ENCODE data around the gene CH25H. TPM values are rescaled to one million over a fixed set of nuclear protein-coding genes. Genes with fewer than 3 reads are reported as not detected.

CH25H gene
- polyA plus RNA-seq, 1 donor (not counting 4 experiments of a cell fraction or from before 2014, with no cell fraction given): 0.37 TPM

GRCh38 chr10:89204621-89205185 lies 2.4 kb downstream of the CH25H start:
- Histone ChIP-seq H4K20me1 (ENCODE audit: control insufficient read depth, extremely low read depth, insufficient read depth, low read length) (no peaks in the 10 kb centered on the region), H3K27me3 (ENCODE audit: control insufficient read depth, extremely low read depth, insufficient read depth, low read length) (peaks cover 13% of the 10 kb centered on the region), H3K79me2 (ENCODE audit: control insufficient read depth, insufficient read depth, low read length) (no peaks in the 10 kb centered on the region), H3K36me3 (ENCODE audit: control insufficient read depth in 2 of 2, extremely low read depth in 1 of 2, insufficient read depth in 2 of 2, low read length in 2 of 2) (no peaks in the 10 kb centered on the region), H3K9me3 (ENCODE audit: control insufficient read depth, low read depth, low read length) (no peaks in the 10 kb centered on the region), H3K4me1 (ENCODE audit: control insufficient read depth, extremely low read depth, insufficient read depth, low read length) (peaks cover 25% of the 10 kb centered on the region), H3K9ac (ENCODE audit: control insufficient read depth, extremely low read depth, insufficient read depth, low read length) (no peak overlapping the region), H3K9me1 (ENCODE audit: control insufficient read depth, extremely low read depth, insufficient read depth, low read length) (no peaks in the 10 kb centered on the region), H3K27ac (ENCODE audit: control insufficient read depth, insufficient read depth, low read length) (no peak overlapping the region), H3K4me2 (ENCODE audit: control insufficient read depth, extremely low read depth, insufficient read depth, low read depth, low read length) (no peak overlapping the region), H2AFZ (ENCODE audit: control insufficient read depth, low read length) (no peak overlapping the region), H3K4me3 (ENCODE audit: control insufficient read depth in 2 of 3, extremely low read depth in 1 of 3, insufficient read depth in 2 of 3, low read depth in 1 of 3, low read length in 3 of 3) (no peak overlapping the region)
- dilution Hi-C loops (cut with MboI; ENCODE audit: extremely low pct_ligation_motif_present, low sequenced_read_pairs): no loop called here
- FAIRE-seq (no peak), DNase-seq (ENCODE audit: low read depth, low spot score) (no peak)
- no peak for TF ChIP-seq EZH2 (IDR thresholded peaks at IDR 0.05; ENCODE audit: low read length)
- no peak for TF ChIP-seq CTCF (optimal IDR thresholded peaks at IDR 0.05 in 1 of 3, IDR thresholded peaks at IDR 0.05 in 1 of 3, conservative IDR thresholded peaks at IDR 0.05 in 1 of 3; ENCODE audit: extremely low read depth in 1 of 3, insufficient read depth in 2 of 3, low read length in 3 of 3)

GRCh38 chr10:89203237-89203636 lies 3.9 kb downstream of the CH25H start:
- H3K9ac ChIP-seq (ENCODE audit: control insufficient read depth, extremely low read depth, insufficient read depth, low read length): no peak overlapping the region
- H3K4me2 ChIP-seq (ENCODE audit: control insufficient read depth, extremely low read depth, insufficient read depth, low read depth, low read length): no peak overlapping the region
- peaks cover 13% of the 10 kb centered on the region for H3K27me3 ChIP-seq (ENCODE audit: control insufficient read depth, extremely low read depth, insufficient read depth, low read length)
- no peaks in the 10 kb centered on the region for H3K9me3 ChIP-seq (ENCODE audit: control insufficient read depth, low read depth, low read length)
- no peak overlapping the region for H3K4me3 ChIP-seq (ENCODE audit: control insufficient read depth in 2 of 3, extremely low read depth in 1 of 3, insufficient read depth in 2 of 3, low read depth in 1 of 3, low read length in 3 of 3)
- DNase-seq (ENCODE audit: low read depth, low spot score): no peak
- peaks cover 25% of the 10 kb centered on the region for H3K4me1 ChIP-seq (ENCODE audit: control insufficient read depth, extremely low read depth, insufficient read depth, low read length)
- no peak overlapping the region for H2AFZ ChIP-seq (ENCODE audit: control insufficient read depth, low read length)
- H3K9me1 ChIP-seq (ENCODE audit: control insufficient read depth, extremely low read depth, insufficient read depth, low read length): no peaks in the 10 kb centered on the region
- FAIRE-seq: no peak
- H3K79me2 ChIP-seq (ENCODE audit: control insufficient read depth, insufficient read depth, low read length): no peaks in the 10 kb centered on the region
- no peak overlapping the region for H3K27ac ChIP-seq (ENCODE audit: control insufficient read depth, insufficient read depth, low read length)
- no peaks in the 10 kb centered on the region for H3K36me3 ChIP-seq (ENCODE audit: control insufficient read depth in 2 of 2, extremely low read depth in 1 of 2, insufficient read depth in 2 of 2, low read length in 2 of 2)
- TF ChIP-seq CTCF (optimal IDR thresholded peaks at IDR 0.05 in 1 of 3, IDR thresholded peaks at IDR 0.05 in 1 of 3, conservative IDR thresholded peaks at IDR 0.05 in 1 of 3; ENCODE audit: extremely low read depth in 1 of 3, insufficient read depth in 2 of 3, low read length in 3 of 3) (no peak), EZH2 (IDR thresholded peaks at IDR 0.05; ENCODE audit: low read length) (no peak)
- no peaks in the 10 kb centered on the region for H4K20me1 ChIP-seq (ENCODE audit: control insufficient read depth, extremely low read depth, insufficient read depth, low read length)
- dilution Hi-C loops (cut with MboI; ENCODE audit: extremely low pct_ligation_motif_present, low sequenced_read_pairs): no loop called here
